Astrocyte of the hippocampus (primary cell): ENCODE results near the gene EPHA10.

Source experiments
- DNase-seq: peaks from one replicate; pipeline ENCODE4 v3.0.0; 2011; ENCODE audit warnings: low read depth, low spot score

Gene EPHA10

DNA sequence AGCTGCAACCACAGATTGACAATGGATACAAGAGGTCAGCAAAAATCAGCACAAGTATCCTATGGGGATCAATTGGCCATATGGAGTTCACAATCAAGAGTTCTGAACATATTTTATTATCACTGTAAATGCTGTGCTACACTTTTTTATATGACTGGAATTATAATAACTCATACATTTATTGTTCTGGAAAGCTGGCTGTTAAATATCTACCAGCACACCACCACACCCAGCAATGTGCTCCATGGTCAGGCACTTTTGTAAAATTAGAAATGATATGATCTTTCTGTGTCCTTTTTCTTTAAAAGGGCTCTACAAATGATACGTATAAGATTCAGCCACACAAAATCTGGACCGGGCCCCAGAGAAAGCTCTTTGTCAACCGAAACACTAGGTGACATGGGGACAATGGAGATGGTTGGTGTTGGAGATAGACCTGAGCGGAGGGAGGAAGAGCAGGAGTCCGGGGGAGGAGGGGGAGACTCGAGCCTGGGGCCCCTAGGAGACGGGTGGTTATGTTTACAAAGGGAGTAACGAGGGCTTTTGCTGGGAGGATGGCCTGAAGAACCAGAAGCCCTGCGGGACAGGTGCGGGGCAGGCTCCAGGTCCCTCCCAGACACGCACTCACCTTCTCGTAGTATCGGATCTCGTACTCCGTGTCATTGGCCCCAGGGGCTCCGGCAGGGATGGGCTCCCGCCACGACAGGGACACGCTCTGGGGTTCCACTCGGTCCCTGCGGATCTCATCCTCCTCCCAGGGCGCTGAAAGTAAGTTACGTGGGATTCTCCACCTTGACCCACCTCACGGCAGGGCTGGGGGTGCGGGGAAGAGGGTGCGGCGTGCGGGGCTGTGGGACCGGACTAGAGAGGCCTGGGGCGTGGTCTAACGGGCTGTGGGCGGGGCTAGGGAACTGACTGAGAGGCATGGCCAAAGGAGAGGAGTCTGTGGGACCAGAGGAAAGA is 30.0 kb downstream of the EPHA10 start:
- no peak for DNase-seq

DNA sequence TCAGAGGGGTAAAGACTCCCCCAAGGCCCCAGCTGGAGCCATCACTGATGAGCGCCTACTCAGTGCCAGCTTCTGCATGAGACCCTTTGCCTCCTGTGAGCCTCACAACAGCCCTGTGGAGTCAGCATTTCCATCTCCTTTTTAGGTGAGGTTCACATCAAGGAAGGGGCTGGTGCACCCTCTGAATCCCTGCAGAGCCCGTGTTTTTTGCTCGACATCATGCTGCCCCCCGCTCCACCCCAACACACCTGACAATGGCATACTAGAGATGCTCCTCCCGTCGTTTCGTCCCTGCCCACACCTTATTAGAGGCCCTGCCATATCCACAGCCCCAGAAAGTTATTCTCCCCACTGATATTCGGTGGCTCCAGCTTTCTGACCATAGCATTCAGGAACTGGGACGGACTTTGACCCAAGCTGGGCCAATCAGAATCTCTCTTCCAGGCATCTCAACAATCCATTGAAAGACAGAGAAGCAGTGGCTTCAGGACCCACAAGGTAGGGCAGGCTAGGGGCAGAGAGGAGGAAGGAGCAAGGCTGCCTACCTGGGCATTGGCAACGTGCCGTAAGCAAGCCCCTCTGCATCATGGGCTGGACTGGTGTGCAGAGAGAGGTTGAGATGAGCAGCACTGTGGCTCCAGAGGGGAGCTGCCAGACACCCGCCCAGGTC is 32.7 kb downstream of the EPHA10 start:
- no peak for DNase-seq

DNA sequence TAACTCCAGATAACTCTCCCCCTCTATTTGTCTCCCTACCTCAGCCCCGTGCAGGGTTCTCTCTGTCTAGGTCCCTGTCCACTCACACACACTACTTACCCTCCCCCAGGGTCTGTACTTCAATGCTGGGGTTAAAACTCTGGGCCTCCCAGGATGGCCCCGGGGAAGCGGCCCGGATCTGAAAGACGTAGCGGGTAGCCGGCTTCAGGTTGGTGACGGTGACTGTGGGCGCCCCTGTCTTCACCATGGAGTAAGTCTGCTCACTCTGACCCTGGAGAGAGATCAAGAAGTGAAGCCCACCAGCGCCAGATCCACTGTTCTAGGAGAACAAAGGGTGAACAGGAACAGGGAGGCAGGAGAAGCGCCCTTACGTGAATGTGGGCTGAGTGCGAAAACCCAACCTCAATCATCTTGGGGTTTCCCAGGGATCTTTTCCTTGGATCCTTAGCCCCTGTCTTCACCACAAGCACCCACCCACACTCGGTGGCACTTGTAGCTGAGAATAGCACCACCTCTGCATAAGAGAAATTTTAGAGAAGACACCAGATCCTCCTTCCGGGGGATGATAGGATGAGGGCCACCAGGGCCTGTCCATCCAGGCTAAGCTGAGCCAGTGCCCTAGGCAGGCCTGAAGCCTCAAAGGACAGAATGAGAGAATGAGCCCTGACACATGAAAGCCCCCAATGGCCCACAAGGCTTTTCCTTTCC is 33.5 kb downstream of the EPHA10 start:
- no peak for DNase-seq

DNA sequence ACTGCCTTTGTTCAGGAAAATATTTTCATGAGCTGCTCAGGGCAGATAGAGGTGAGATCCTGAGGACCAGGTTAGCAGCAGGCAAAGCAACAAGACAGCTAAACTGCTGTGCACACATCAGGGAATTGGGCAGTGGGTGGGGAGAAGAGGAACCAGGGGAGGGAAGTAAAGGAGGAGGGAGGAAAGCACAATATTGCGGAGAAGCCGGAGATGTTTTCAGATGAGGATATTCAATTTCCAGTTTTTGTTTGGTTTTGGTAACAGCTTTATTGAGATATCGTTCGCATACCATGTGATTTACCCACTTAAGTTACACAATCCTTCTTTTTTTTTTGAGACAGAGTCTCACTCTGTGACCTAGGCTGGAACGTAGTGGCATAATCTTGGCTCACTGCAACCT is 34.5 kb downstream of the EPHA10 start:
- DNase-seq: no peak

DNA sequence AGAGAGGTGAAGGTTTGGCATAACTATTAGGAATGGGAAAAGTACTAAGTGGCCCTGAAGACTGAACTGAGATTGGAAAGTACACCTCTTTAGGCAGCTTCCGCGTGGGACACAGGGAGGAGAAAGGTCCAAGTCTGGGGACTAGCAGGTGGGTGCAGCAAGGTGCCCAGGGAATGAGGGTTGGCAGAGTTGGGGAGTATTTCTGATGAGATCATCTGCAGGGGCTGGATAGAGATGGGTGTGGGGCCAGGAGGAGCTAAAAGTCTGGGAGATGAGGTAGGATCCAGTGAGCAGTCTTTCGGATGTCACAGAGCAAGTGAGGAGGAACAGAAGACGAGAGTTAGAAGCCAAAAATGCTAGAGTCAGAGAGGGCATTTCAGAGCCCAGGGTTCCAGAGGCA is 36.5 kb downstream of the EPHA10 start:
- no peak for DNase-seq

DNA sequence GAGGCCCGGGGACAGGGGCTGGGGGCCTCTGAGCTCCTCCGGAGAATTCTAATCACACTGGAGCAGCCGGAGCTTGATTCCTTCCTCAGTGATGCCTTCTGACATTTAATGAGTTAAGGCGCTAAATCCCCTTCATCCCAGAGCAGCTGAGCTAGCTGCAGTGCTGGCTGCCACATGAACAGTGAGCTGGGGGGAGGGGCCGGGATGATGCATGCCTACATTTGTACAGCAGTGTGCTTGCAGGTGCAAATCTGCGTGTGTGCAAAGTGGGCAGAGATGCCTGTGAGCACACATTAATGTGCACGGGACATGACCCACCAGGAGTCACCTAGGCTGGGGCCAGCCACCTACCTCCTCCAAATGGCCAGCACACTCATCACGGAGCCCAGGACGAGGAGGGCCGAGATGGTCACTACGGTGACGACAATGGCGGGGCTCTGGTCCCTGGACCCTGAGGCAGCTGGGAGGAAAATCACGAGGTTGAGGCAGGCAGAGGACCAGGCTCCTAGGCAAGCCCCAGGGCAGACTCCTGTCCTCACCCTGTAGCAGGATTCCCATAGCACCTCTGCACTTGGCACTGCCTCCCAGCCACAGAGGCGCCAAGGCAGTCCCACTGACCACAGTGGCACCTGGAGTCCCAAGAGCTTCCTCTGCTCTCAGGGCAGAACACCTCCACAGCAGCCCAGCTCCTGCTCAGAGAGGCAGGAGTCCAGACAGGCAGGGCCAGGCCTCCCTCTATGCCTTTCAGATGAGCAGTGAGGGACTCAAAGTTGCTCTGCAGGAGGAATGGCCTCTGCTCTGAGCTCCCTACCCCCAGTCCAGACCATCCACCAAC is 38.0 kb downstream of the EPHA10 start:
- DNase-seq: no peak

DNA sequence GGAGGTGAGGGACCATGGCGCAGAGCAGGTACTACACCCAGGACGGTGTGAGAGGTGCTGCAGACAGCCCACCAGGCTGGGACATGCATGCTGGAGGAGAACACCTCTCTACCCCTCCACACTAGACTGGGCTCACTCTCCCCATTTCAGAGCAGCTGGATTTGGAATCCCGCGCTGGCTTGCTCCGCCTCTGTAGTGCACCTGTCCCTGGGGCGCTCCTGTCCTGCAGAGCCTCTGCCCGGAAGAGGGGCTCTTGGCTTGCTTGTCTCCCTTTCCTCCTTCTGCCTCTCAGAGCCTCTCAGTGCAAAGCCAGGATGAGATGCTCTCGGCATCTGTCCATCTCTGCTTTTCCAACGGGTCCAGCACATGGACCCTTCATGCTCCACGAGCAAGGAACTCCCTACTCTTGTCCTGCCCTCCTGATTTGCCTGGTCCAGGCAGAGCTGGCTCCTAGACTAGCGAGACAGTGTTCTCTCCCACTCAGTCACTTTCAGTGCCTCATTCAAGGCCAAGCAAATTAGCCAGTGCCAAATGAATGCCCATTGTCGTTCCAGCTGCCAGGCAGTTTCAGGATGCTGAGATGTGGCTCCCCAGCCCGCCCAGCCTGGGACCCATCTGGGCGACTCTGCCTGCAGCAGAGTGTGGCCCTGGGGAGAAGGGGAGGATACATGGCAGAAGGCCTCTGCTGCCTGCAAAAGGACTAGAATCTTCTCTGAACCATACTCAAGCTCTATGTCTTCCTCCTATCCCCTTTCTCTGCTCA is 38.9 kb downstream of the EPHA10 start:
- DNase-seq: no peak

DNA sequence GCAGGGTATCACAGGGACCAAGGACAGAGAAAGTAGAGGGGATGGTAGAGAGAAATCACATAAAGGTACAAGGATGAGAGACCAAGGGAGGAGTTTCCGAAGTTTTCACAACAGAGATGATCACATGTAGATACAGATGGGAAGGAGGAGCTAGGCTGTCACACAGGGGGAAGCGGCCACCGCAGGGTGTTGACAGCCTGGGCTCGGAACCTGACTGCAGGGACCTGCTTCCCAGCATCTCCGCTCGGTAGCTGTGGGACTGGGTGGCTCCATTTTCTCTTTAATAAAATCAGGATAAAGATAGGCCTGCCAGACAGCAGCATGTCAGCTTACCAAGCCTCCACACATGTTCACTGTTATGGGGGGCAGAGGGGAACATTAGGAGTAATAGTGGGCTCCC is 40.3 kb downstream of the EPHA10 start:
- DNase-seq: no peak

DNA sequence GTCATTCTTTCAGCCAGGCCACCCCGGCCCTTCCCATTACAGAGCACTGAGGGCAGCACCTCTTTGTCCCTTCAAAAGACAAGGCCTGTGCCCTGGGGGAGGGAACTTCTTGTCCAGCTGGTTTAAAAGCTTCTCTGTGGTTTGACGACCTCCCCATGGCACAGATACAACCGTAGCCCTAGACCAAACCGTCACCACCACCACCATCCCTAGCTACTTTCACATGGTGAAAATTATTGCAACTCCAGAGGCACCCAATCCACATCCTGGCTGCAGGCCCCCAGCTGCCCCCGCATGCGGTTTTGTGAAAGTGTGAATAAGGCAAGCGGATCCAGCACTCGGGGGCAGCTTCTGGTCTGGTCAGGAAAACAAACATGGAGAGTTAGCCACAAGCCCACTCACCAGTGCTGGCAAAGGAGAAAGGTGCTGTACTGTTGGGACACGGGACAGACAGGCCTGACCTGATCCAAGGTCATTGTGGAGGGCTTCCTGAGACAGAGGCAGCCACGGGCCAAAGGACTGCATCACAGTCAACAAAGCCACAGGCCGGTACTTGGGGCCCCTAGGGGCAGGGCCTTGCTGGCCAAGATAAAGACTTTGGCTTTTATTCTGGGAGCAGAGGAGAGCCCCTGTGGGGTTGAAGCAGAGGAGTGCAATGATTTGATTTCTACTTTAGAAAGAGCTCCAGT is 41.4 kb downstream of the EPHA10 start:
- peak; percentile 16 for DNase-seq

DNA sequence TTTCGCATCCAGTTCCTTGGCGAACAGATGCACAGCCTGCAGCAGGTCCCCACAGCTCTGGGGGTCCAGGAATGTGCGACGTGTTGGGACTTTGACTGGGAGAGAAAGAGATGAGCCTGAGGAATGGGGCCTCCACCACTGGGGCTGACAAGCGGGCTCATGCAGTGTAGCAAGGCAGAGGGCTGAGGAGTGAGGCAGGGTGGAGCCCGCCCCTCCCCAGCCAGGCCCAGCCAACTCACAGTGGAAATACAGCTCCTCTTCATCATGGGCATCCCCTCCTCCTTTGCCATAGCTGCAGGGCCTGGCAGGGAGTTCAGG is 41.9 kb downstream of the EPHA10 start:
- DNase-seq: no peak

DNA sequence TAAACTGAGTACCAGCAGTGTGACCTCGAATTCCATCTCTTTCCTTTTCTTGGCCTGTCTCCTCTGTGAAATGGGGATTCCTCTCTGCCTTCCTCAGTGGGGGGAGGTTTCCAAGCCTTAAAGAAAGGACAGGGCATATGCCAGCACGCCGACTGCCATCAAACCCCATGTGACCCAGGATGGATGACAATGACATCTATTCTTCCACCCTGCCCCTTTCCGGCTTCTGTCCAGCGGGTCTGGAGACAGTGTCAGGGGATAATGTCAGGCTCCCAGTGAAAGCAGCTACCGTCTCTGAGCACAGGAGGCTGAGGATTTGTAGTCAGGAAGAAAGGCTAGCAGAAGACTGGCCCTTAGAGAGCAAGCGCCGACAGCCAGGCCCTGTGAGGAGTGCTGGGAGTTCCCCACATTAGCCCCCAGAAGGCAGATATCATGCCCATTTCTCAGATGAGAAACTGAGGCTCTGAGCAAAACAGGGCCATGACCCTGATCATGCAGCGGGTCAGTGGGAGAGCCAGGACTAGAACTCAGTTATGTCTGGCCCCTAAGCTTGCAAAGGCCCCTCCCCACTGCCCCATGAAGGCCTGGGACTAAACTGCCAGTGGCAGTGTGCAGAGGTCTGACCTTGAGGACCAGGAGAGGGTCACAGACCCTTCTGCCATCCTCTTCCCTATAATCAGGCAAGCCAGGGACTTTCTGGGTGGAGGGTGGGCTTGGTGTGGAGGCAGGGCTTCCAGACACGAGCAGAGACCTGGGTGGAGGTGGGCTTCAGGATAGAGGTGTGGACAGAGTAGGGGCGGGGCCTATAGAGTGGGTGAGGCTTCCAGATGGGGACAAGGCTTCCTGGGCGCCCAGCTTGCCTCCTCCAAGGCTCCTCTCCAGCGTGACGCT is 42.5 kb downstream of the EPHA10 start:
- no peak for DNase-seq

DNA sequence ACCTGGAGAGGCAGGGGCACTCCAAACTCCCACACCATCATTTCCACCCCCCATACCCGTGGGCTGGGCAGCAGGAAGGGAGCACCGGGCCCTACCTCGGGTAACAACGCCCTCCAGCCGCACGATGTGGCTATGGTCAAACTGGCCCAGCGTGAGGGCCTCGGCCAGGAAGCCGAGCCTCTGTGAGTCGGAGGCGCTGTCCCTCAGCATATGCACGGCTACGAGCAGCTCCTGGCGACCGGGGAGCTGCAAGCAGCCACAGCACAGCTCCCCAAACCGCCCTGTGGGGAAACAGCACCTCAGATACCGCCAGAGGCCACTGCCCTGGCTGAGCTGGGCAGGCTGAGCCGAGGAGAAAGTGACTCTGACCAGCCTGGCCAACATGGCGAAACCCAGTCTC is 43.4 kb downstream of the EPHA10 start:
- DNase-seq: peak; percentile 8

DNA sequence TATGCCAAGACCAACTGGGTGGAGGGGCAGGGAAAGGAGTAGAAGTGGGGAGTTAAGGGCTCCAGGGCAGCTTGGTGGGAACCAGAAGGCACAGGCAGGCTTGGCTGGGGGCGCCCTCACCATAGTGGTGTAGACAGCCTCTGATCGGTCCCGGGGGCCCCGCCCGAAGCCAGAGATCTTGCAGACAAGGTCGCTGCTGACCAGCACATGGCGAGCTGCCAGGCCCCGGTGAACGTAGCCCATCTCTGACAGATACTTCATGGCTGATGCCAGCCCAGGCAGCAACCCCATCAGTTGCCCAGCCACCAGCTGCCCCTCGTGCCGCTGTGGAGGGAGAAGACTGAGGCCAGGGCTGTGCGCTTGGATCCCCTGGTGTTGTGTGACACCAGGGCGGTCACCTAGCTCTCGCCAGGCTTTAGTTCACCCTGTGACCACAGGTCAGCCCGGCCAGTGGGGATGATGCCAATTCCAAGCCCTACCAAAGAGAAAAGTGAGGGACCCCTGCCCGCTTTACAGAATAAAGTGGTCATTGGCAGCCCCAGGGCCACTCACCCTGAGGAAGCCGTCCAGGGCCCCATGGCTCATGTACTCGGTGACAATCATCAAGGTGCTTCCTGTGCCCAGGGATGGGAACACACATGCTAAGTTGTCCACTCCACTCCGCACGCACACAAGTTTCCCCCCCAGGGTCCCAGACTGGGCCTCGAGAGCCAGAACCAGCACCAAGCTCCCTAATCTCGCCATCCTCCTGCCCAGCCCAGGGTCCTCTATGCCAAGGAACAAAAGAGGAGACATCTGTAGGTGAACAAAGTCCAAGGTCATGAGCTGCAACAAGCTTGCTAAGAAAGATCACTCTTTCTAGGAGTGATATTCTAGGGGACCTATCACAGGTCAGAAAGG is 44.4 kb downstream of the EPHA10 start:
- no peak for DNase-seq

DNA sequence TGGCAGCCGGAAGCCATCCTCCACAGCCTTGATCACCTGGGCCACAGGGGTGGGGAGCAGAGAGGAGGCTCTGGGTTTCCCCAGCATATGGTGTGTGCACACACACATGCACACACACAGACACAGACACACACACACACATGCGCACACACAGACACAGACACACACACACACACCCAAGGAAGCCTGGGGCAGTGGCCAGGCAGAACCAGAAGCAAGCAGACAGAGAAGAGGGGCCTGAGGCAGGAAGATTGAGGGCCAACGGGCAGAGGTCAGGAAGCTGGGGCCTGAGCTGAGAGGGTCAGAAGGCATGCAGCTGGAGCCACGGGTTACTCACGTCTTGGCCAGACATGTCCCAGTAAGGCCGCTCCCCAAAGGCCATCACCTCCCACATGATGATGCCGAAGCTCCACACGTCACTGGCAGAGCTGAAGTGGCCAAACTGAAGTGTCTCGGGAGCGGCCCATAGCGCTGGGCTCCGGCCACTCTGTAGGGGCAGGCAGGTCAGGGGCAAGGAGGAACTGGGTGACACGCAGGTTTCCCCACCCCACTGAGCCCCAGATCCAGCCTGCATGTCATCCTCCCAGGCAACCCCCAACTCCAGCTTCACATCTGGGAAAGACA is 45.2 kb downstream of the EPHA10 start:
- no peak for DNase-seq

DNA sequence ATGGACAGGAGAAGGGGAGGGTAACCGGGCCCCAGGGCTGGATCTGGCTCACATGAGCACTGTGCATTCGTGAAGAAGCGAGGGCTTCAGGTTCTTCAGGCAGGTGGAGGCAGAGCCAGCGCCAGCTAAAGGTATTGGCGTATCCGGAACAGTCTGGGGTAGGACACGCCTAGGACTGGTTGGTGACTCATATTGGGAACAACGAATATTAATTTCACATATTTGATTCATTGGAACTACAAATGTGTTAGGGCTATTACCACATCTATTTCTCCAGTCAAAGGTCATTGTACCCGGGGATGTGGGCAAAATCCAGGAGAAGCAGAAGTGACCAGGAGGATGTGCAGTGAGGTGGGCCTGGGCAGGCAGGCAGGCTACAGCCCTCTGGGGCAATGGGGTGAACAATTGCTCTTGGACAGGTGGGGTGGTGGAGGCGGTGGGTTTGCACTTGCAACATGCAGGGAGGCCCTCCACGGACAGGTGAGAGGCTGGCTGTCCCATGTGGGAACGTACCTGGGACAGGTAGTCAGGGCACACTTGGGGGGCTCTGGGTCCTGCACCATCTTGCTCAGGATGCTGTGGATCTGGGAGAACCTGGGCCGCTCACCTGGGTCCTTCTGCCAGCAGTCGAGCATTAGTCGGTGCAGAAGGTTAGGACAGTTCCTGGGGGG is 45.9 kb downstream of the EPHA10 start:
- no peak for DNase-seq

DNA sequence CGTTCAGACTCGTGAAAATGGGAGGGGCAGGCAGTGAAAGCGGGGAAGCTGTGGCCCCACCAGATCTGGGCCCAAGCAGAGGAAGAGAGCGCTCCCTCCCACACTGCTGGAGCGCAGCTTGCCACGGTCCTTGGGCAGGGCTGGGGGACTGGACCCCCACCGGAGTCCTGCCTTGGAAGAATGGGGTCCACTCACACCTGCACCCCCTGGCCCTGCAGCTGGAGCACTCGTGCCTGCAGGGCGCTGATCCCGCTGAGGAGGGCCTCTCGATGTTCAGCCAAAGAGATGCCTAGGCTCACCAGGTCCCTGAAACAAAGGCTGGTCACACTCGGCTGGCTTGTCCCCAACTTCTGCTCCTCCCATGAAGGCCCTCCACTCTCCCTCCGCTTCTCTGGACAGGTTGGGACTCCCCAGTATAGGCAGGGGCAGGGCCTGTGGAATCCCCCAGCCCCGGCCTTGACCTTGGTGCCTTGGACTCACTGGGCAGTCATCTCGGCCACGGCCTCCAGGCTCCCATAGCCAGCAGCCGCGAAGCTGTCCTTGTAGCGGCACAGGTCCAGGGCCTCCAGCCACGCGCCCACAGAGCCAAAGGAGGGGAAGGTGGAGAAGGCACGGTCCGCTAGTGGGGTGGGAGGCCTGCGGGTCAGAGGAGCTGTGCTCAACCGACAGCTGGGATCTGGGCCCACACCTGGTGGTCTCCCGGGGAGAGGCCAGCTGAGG is 46.6 kb downstream of the EPHA10 start:
- no peak for DNase-seq

DNA sequence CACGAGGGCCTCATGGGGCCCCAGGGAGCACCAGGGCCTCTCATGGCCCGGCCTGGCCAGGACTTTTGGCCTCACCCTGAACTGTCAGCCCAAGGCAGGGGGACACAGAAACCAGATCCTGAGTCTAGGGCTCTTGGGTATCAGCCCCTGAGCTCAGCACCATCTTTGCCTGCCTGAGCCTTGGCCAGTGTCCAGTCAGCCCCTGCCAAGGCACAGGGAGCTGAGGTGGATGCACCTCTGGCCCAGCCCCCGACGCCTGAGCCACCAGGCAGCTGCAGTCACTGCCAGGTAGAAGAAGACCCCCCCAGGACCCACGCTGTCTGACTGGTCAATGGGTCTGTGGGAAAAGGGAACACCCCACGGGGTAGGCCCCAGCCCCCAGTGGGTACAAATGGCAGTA is 47.3 kb downstream of the EPHA10 start:
- DNase-seq: no peak
